ENCODE data around the gene BTG1.

The BTG1 gene

GRCh38 chr12:92109613-92110012 is 36.0 kb downstream of the BTG1 start:
- DNase-seq (ENCODE audit: low read depth), result no peak

GRCh38 chr12:92108651-92109050 is 37.0 kb downstream of the BTG1 start:
- TF ChIP-seq CTCF (IDR thresholded peaks at IDR 0.05; ENCODE audit: low read depth, low read length, missing control alignments), result no peak
- in situ Hi-C loops (cut with HindIII; ENCODE audit: low sequenced_read_pairs), result loop anchor here (5.0 kb wide), 1 partner anchor 101 kb away; no protein-coding TSS in a partner anchor
- no peak overlapping the region for H3K4me3 ChIP-seq (ENCODE audit: low read depth, low read length)
- peak; percentile 11 for DNase-seq (ENCODE audit: low read depth)

More at GRCh38 chr12:92109613-92110012, 36.0 kb downstream of the BTG1 start:
- H3K4me3 ChIP-seq (ENCODE audit: low read depth, low read length), result no peak overlapping the region
- TF ChIP-seq CTCF (IDR thresholded peaks at IDR 0.05; ENCODE audit: low read depth, low read length, missing control alignments), result no peak
- in situ Hi-C loops (cut with HindIII; ENCODE audit: low sequenced_read_pairs), result loop anchor here (5.0 kb wide), 1 partner anchor 102 kb away; no protein-coding TSS in a partner anchor

- H3K4me3 ChIP-seq (ENCODE audit: low read depth, low read length), result no peak overlapping the region
- no peak for DNase-seq (ENCODE audit: low read depth)
- in situ Hi-C loops (cut with HindIII; ENCODE audit: low sequenced_read_pairs), result loop anchor here (5.0 kb wide), 1 partner anchor 100 kb away; no protein-coding TSS in a partner anchor
- TF ChIP-seq CTCF (IDR thresholded peaks at IDR 0.05; ENCODE audit: low read depth, low read length, missing control alignments), result no peak
Observed at GRCh38 chr12:92107621-92108131, 38.0 kb downstream of the BTG1 start.

GRCh38 chr12:92107094-92107493 is 38.6 kb downstream of the BTG1 start:
- no peak for TF ChIP-seq CTCF (IDR thresholded peaks at IDR 0.05; ENCODE audit: low read depth, low read length, missing control alignments)
- in situ Hi-C loops (cut with HindIII; ENCODE audit: low sequenced_read_pairs), result loop anchor here (5.0 kb wide), 1 partner anchor 100 kb away; no protein-coding TSS in a partner anchor
- no peak for DNase-seq (ENCODE audit: low read depth)
- no peak overlapping the region for H3K4me3 ChIP-seq (ENCODE audit: low read depth, low read length)

GRCh38 chr12:92105676-92106075 is 40.0 kb downstream of the BTG1 start:
- in situ Hi-C loops (cut with HindIII; ENCODE audit: low sequenced_read_pairs), result loop anchor here (5.0 kb wide), 1 partner anchor 98 kb away; no protein-coding TSS in a partner anchor
- no peak for DNase-seq (ENCODE audit: low read depth)
- no peak for TF ChIP-seq CTCF (IDR thresholded peaks at IDR 0.05; ENCODE audit: low read depth, low read length, missing control alignments)
- H3K4me3 ChIP-seq (ENCODE audit: low read depth, low read length), result no peak overlapping the region

GRCh38 chr12:92105110-92105509 is 40.5 kb downstream of the BTG1 start:
- H3K4me3 ChIP-seq (ENCODE audit: low read depth, low read length), result no peak overlapping the region
- no peak for DNase-seq (ENCODE audit: low read depth)
- in situ Hi-C loops (cut with HindIII; ENCODE audit: low sequenced_read_pairs), result loop anchor here (5.0 kb wide), 1 partner anchor 98 kb away; no protein-coding TSS in a partner anchor
- TF ChIP-seq CTCF (IDR thresholded peaks at IDR 0.05; ENCODE audit: low read depth, low read length, missing control alignments), result no peak
